HEK293T (cell line): ENCODE measurements around the gene ANXA2.

ENCODE experiments used
- BHLHE40 ChIP-seq: fragments of 450-650 bp; IDR thresholded peaks from 2 replicates; pipeline ENCODE4 v1.6.1; 2016; ENCODE audit warnings: mild to moderate bottlenecking, moderate library complexity, borderline replicate concordance
- FOXK2 ChIP-seq: fragments of 450-650 bp; IDR thresholded peaks from 2 replicates; pipeline ENCODE4 v1.6.1; 2016; ENCODE audit warnings: mild to moderate bottlenecking
- HDGF ChIP-seq: fragments of 450-650 bp; IDR thresholded peaks from 2 replicates; pipeline ENCODE4 v1.6.1; 2017; ENCODE audit warnings: antibody characterized with exemption, borderline replicate concordance
- LEF1 ChIP-seq: fragments of 450-650 bp; IDR thresholded peaks from 2 replicates; pipeline ENCODE4 v1.6.1; 2017; ENCODE audit warnings: mild to moderate bottlenecking, borderline replicate concordance
- SUZ12 ChIP-seq: fragments of 450-650 bp; IDR thresholded peaks from 2 replicates; pipeline ENCODE4 v1.6.1; 2016; ENCODE audit warnings: mild to moderate bottlenecking
- TARDBP ChIP-seq: fragments of 450-650 bp; IDR thresholded peaks from 2 replicates; pipeline ENCODE4 v1.6.1; 2016
- ZNF384 ChIP-seq: fragments of 450-650 bp; IDR thresholded peaks from 2 replicates; pipeline ENCODE4 v1.6.1; 2016

DNA sequence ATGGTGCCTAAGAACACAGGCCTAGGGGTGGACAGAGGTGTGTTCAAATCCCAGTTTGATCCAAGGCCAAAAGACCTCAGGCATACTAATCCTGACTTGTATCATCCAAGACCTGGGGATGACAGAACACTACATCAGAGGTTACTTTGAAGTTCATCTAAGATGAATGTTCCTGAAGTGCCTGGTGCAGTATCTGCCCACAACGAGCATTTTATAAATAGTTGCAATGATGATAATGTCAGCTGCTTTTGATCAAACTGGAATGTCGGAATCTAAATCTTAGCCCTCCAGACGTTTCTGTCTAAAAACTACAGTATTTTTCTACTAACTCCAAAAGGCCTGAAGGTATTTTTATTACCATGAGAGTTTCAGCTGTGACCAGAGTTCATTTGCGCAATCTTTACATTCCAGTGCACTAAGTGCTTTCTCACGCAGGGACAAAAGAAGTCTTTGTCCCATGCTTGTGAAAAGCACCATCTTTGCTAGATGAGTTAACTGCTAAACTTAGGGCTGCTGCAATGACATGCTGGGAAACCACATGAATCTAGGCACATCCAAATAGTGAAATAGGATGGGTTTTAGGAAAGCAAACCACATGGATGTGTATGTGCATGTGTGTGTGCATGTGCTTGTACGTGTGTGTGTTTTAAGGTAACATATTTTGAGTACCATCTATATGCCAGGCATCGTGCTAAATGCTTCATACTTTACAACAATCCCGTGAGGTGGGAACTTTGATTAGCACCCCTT lies 18.1 kb downstream of the ANXA2 start:
- TF ChIP-seq TARDBP (no peak), BHLHE40 (no peak), LEF1 (no peak), ZNF384 (no peak), SUZ12 (no peak), FOXK2 (no peak), HDGF (no peak)
